GM18505 (cell line): Measurements from ENCODE around the gene ACKR1.
A peak's percentile ranks its signal among the peaks of the same experiment; 100 is the strongest.

ENCODE experiments used
- ATAC-seq: cut with Tn5 transposase; IDR thresholded peaks from one replicate; pipeline ENCODE4 v1.9.1; 2021; ENCODE audit not compliant: unreplicated experiment
- POLR2A ChIP-seq: IDR thresholded peaks from 4 replicates; pipeline ENCODE4 v1.6.1; 2011; ENCODE audit warnings: borderline replicate concordance; ENCODE audit not compliant: insufficient read depth, insufficient read length; ENCODE audit errors: extremely low read depth

ACKR1 gene

GRCh38 chr1:159218649-159219636, 14.3 kb downstream of the ACKR1 start:
- ATAC-seq: no peak
- no peak for TF ChIP-seq POLR2A

- TF ChIP-seq POLR2A: no peak
- ATAC-seq: no peak
Measured at GRCh38 chr1:159222075-159222865, 17.6 kb downstream of the ACKR1 start.

- no peak for ATAC-seq
- no peak for TF ChIP-seq POLR2A
Measured at GRCh38 chr1:159223004-159223403, 18.3 kb downstream of the ACKR1 start.

DNA sequence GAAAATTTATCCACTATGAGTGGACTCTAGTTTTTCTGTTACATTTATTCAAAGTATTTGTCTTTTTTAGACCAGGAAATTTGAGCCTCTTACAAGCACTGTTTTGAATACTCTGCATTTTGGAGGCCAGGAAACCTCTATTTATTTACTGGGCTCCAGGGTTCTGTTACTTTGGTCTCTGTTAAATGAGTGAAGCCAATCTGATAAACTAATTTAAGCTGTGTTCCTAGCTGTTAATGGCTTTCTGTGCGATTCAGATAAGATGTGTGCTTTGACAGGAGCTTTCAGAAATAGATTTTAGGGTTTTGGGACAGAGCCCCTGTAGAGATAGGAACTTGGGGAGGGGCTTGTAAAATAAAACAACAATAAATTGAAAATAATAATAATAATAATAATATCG, 23.9 kb downstream of the ACKR1 start:
- TF ChIP-seq POLR2A: no peak
- no peak for ATAC-seq

DNA sequence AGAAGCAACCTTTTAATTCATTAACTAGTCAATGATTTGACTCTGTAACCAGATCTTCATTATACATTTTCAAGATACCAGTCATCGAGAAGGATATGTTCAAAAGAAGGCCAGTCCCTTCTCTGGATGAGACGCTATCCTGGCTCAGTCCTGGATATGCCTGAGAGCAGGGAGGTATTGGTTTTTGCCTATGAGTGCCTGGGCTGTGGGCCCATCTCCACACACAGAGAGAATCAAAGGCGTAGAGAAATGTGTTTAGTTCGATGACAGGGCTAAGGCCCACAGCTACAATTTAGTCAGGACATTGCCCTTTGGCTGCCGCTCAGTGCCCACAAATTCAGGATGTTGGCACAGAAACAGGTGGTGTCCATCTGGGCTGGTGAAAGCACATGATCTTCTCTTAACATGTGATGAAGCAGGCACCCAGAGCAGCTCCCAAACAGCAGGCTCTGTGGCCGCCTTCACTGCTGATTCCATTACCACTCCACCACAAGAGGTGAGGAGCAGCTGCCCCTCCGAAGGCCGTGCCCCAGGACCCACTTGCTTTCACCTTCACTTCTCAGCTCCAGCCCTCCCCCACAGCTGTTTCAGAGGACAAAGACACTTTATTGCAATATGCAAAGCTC, 24.7 kb downstream of the ACKR1 start:
- TF ChIP-seq POLR2A: no peak
- no peak for ATAC-seq

GRCh38 chr1:159229896-159230295, 25.2 kb downstream of the ACKR1 start:
- TF ChIP-seq POLR2A: no peak
- no peak for ATAC-seq

- peak; percentile 90 for ATAC-seq
- no peak for TF ChIP-seq POLR2A
Measured at GRCh38 chr1:159239551-159240220, 35.0 kb downstream of the ACKR1 start.

GRCh38 chr1:159247266-159247665, 42.6 kb downstream of the ACKR1 start:
- no peak for TF ChIP-seq POLR2A
- ATAC-seq: no peak

DNA sequence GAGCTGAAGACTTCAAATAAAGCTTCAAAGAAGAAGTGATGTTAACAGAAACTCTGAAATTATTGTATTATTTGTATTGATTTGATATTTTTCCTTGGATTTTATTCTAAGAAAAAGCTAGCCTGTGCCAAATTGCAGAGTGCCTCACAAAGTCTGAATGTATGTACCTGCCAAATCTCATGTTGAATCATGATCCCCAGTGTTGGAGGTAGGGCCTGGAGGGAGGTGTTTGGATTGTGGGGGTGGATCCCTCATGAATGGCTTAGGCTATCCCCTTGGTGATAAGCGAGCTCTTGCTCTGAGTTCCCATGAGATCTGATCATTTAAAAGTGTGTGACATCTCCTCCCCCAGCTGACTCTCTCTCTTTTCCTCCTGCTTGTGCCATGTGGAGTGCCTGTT, 43.6 kb downstream of the ACKR1 start:
- ATAC-seq: no peak
- TF ChIP-seq POLR2A: no peak

- no peak for ATAC-seq
- TF ChIP-seq POLR2A: no peak
Measured at GRCh38 chr1:159250638-159251216, 46.1 kb downstream of the ACKR1 start.
